ENCODE data around the gene PTPRN2. TPM values are rescaled to one million over a fixed set of nuclear protein-coding genes. Genes with fewer than 3 reads are reported as not detected.

The PTPRN2 gene
- total and polyA plus RNA-seq, 2 of the 13 experiments (the other 11 are each of a cell fraction or from before 2014, with no cell fraction given) = 2.5 to 24.2 TPM

DNA sequence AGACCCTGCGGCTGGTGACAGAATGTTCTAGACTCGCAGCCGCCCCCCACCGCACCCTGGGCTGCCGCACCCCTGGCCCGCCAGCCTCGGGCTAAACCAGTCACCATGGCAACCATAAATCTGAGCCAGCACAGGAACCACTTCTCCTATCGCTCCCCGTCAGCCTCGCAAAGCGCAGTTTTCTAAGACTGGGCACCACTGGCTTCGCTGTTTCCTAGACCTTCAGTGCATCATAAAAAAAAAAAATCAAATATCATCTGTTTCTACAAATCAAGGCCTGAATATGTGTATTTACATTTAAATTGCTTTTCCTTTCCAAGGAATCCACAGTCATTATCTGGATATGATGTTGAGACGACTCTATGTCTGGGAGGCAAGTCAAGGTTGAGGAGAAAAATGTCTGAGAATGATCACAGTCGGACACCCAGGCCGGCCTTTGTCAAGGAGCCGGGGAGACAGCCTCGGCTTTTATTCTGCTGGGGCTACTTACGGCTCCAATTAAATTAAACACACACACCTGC, 99.9 kb downstream of the PTPRN2 start (continued):
- TF ChIP-seq, protein P1, sequence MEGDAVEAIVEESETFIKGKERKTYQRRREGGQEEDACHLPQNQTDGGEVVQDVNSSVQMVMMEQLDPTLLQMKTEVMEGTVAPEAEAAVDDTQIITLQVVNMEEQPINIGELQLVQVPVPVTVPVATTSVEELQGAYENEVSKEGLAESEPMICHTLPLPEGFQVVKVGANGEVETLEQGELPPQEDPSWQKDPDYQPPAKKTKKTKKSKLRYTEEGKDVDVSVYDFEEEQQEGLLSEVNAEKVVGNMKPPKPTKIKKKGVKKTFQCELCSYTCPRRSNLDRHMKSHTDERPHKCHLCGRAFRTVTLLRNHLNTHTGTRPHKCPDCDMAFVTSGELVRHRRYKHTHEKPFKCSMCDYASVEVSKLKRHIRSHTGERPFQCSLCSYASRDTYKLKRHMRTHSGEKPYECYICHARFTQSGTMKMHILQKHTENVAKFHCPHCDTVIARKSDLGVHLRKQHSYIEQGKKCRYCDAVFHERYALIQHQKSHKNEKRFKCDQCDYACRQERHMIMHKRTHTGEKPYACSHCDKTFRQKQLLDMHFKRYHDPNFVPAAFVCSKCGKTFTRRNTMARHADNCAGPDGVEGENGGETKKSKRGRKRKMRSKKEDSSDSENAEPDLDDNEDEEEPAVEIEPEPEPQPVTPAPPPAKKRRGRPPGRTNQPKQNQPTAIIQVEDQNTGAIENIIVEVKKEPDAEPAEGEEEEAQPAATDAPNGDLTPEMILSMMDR (CRISPR knock-in tag; IDR thresholded peaks at IDR 0.05) = no peak
- no peak for TF ChIP-seq ZNF530 (CRISPR knock-in tag; IDR thresholded peaks at IDR 0.05; ENCODE audit: low read depth)

DNA sequence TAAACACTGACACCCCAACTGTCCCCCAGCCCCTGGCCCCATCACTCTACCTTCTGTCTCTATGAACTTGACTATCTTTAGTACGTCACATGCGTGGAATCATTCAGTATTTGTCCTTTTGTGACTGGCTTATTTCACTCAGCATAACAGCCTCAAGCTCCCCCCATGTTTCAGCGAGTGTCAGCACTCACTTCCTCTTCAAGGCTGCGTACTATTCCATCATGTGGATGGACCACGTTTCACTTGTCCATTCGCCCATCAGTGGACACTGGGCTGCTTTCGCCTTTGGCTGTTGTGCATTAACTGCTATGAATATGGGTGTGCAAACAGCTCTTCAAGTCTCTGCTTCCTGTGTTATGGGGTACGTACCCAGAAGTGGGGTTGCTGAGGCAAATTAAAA, 100.7 kb downstream of the PTPRN2 start:
- Histone ChIP-seq H3K4me2 (ENCODE audit: low read depth, low read length) (no peak overlapping the region), H3K27me3 (ENCODE audit: control insufficient read depth in 1 of 2, insufficient read depth in 2 of 2, low read length in 2 of 2) (no peaks in the 10 kb centered on the region), H3K27ac (ENCODE audit: extremely low read length, insufficient read depth, low read length) (no peak overlapping the region), H3K36me3 (replicated peaks in 1 of 2; ENCODE audit: control insufficient read depth in 1 of 2, insufficient read depth in 2 of 2, low read length in 2 of 2) (no peaks in the 10 kb centered on the region; a peak in 1 of 5 replicates), H3K4me3 (replicated peaks in 1 of 3; ENCODE audit: insufficient read depth in 1 of 3, low read depth in 2 of 3, low read length in 3 of 3) (no peak overlapping the region), H3K79me2 (ENCODE audit: insufficient read depth, low read length) (no peaks in the 10 kb centered on the region), H3K4me1 (ENCODE audit: insufficient read depth, low read length) (no peaks in the 10 kb centered on the region), H4K20me1 (ENCODE audit: insufficient read depth, low read length) (peaks cover 4% of the 10 kb centered on the region; the same call in 1 of the 2 replicates), H3K9ac (ENCODE audit: insufficient read depth, low read depth, low read length) (no peak overlapping the region), H3K9me3 (ENCODE audit: low read length) (no peaks in the 10 kb centered on the region), H2AFZ (ENCODE audit: low read length) (no peak overlapping the region)
- in situ Hi-C loops (cut with HindIII; ENCODE audit: extremely low pct_ligation_motif_present, low pct_unique_long_range_greater_than_20kb) = no loop called here
- POLR2A ChIA-PET = no interaction called here
- FAIRE-seq (no peak), ATAC-seq (no peak), DNase-seq (ENCODE audit: low spot score) (no peak)
- WGBS (ENCODE audit: low lambda C conversion rate) = 87% methylated on average over 8 of the region's 8 CpGs
- BruUV-seq (replicated peaks) = no TSS peak
- intact Hi-C loops (cut with micrococcal nuclease; ENCODE audit: unreplicated experiment) = no loop called here
- CTCF ChIA-PET (ENCODE audit: low intra/inter-chr PET ratio, low total read pairs) = no interaction called here
- no peak for TF ChIP-seq ESRRA (CRISPR knock-in tag; IDR thresholded peaks at IDR 0.05; ENCODE audit: low read depth)
- no peak for TF ChIP-seq SP1 (IDR thresholded peaks at IDR 0.05)
- no peak for TF ChIP-seq SP1 (CRISPR knock-in tag; IDR thresholded peaks at IDR 0.05)
- TF ChIP-seq, protein P1 (CRISPR knock-in tag; IDR thresholded peaks at IDR 0.05) = no peak
- TF ChIP-seq REL (CRISPR knock-in tag; conservative IDR thresholded peaks at IDR 0.05) = no peak
- TF ChIP-seq, protein P2, sequence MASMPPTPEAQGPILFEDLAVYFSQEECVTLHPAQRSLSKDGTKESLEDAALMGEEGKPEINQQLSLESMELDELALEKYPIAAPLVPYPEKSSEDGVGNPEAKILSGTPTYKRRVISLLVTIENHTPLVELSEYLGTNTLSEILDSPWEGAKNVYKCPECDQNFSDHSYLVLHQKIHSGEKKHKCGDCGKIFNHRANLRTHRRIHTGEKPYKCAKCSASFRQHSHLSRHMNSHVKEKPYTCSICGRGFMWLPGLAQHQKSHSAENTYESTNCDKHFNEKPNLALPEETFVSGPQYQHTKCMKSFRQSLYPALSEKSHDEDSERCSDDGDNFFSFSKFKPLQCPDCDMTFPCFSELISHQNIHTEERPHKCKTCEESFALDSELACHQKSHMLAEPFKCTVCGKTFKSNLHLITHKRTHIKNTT (CRISPR knock-in tag; IDR thresholded peaks at IDR 0.05) = no peak
- TF ChIP-seq ZBTB38 (CRISPR knock-in tag; IDR thresholded peaks at IDR 0.05) = no peak
- TF ChIP-seq, protein P3, sequence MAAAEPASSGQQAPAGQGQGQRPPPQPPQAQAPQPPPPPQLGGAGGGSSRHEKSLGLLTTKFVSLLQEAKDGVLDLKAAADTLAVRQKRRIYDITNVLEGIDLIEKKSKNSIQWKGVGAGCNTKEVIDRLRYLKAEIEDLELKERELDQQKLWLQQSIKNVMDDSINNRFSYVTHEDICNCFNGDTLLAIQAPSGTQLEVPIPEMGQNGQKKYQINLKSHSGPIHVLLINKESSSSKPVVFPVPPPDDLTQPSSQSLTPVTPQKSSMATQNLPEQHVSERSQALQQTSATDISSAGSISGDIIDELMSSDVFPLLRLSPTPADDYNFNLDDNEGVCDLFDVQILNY (CRISPR knock-in tag; conservative IDR thresholded peaks at IDR 0.05) = no peak
- TF ChIP-seq, protein P4, sequence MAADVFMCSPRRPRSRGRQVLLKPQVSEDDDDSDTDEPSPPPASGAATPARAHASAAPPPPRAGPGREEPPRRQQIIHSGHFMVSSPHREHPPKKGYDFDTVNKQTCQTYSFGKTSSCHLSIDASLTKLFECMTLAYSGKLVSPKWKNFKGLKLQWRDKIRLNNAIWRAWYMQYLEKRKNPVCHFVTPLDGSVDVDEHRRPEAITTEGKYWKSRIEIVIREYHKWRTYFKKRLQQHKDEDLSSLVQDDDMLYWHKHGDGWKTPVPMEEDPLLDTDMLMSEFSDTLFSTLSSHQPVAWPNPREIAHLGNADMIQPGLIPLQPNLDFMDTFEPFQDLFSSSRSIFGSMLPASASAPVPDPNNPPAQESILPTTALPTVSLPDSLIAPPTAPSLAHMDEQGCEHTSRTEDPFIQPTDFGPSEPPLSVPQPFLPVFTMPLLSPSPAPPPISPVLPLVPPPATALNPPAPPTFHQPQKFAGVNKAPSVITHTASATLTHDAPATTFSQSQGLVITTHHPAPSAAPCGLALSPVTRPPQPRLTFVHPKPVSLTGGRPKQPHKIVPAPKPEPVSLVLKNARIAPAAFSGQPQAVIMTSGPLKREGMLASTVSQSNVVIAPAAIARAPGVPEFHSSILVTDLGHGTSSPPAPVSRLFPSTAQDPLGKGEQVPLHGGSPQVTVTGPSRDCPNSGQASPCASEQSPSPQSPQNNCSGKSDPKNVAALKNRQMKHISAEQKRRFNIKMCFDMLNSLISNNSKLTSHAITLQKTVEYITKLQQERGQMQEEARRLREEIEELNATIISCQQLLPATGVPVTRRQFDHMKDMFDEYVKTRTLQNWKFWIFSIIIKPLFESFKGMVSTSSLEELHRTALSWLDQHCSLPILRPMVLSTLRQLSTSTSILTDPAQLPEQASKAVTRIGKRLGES (CRISPR knock-in tag; IDR thresholded peaks at IDR 0.05; ENCODE audit: borderline replicate concordance) = no peak
- TF ChIP-seq, protein P5, sequence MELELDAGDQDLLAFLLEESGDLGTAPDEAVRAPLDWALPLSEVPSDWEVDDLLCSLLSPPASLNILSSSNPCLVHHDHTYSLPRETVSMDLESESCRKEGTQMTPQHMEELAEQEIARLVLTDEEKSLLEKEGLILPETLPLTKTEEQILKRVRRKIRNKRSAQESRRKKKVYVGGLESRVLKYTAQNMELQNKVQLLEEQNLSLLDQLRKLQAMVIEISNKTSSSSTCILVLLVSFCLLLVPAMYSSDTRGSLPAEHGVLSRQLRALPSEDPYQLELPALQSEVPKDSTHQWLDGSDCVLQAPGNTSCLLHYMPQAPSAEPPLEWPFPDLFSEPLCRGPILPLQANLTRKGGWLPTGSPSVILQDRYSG (CRISPR knock-in tag; IDR thresholded peaks at IDR 0.05) = no peak
- no peak for TF ChIP-seq SOX13 (IDR thresholded peaks at IDR 0.05)
- TF ChIP-seq SOX13 (CRISPR knock-in tag; conservative IDR thresholded peaks at IDR 0.05 in 1 of 2, IDR thresholded peaks at IDR 0.05 in 1 of 2) = no peak
